Stimulated activated CD8-positive, alpha-beta memory T cell treated with anti-CD3 and anti-CD28 coated beads, Interleukin-15, amount 100 ng/mL, for 4 hours (primary cell): ENCODE results near the gene SLAMF7.
A peak's percentile ranks its signal among the peaks of the same experiment; 100 is the strongest.
"Not testable (repeated sequence)": the region's sequence is repeated elsewhere in the genome, so short reads cannot be mapped to it uniquely, and the experiment has no call there.

Experiments used
- DNase-seq, 2 donors: peaks; one replicate each; pipeline ENCODE4 v3.0.0-alpha.2; 2020; ENCODE audit warnings: low read depth in 2 of 2

SLAMF7 gene

DNA sequence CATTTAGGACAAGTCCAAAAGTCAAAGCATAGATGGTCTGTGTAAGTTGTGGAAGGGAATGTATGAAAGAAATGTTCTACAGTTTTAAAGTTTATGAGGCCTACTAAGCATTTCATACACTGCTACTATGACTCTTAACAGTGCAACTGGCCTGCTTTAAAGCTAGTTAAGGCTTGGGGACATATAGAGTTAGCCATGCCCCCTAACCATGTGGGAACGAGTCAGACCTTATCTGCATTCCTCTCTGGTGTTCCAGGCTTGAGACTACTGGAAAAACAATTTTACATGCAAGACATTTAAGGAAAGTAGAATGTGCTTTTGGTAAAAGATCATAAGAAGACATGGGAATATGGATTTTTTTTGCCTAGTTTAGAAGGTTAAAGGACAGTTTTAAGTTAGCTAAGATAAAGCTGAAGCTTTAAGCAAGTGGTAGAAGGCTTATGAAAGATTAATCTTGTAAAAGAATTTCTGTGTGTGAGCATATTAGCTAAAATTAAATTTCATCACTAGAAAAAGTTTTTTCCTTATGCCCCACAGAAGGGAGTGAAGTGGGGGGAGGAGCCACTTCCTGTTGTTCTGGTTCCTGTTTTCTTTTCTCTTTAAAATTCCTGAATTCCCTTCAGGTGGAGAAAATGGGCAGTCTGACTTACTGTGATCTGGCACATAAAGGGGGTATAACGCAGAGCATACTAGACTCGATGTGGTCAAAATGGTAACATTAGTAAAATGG is 18.5 kb upstream of the SLAMF7 start:
- no peak for DNase-seq

DNA sequence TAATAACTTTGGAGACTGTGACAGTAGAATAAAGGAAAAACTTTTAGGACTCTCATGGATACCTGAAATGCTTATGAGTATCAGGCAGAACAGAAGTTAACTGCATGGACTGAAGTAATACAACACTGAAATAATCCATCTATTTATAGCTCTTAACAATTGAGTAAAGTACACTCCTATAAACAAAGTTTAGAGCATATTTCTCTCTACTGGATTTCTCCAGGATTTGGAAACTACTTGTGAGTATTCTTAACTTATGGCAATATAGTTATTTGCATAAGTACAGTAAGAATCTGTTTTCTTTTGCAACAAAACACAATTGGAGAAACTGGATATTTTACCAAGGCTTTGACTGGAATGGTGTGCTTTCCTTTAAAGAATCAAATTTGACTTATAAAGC is 17.6 kb upstream of the SLAMF7 start:
- no peak for DNase-seq

DNA sequence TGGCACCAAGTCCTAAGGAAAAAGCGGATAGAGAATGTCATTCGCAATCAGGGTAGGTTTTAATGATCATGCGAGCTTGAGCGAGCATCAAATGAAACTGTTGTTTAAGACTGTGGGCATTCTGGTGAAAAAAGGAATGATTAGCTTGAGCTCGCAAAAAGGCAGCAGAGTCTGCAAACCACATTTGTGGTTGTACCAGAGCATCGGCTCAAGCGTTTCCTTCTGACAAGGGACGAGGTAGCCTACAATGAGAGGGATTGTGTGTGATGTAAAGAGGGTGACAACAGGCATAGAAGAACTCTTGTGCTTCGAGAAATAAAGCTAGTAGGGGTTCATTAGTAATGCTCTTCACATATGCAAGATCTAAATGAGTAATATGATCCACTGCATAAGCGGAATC is 16.3 kb upstream of the SLAMF7 start:
- DNase-seq, result no peak

DNA sequence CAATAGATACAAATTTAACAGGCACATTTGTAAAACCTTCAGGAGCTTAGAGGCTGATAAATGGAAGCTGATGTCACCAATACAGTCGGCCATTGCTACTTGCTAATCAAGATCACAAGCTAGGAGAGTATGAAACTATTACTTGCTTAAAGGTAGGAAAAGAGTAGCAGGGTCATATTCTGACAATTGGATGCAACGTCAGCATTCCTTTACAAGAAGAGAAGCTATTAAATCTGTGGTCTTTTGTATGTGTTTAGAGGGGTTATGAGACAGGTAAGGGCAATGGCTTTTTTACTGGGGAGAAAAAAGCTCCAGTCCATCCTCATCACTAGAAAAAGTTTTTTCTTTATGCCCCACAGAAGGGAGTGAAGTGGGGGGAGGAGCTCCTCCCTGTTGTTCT is 15.7 kb upstream of the SLAMF7 start:
- DNase-seq, result no peak

DNA sequence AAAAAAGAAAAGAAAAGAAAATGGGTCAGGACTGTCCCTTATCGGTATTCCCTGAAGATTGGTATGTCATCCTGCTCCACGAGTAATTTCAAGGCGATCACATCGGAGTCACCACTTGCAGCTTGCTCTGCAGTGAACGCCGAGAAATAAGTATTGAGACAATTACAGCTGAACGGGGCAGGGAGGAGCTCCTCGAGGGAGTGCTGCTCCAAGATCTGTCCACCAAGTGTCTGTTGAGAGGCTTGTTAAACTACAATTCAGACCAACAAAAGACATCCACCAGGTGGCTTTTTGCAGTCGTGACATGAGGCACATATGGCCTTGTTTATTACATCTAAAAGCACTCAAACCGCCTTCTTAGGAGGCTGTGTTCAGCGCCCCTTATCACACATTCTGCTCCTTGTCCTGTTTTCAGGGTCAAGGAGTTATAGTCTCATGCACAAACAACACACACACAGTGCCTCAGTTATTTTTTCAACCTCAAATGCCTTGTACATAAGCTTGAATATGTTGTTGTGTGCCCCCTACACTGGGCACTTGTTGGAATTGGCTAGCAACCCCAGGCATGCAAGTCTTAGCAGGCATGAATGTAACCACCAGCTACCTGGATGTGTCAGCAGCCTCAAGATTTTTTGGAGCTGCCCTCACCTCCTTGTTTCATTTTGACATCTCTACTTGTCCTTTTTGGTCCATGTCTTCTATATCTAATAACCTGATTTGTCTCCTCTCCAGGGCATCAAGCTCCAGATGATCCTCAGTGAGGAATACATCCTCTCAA is 14.4 kb upstream of the SLAMF7 start:
- DNase-seq, result no peak

DNA sequence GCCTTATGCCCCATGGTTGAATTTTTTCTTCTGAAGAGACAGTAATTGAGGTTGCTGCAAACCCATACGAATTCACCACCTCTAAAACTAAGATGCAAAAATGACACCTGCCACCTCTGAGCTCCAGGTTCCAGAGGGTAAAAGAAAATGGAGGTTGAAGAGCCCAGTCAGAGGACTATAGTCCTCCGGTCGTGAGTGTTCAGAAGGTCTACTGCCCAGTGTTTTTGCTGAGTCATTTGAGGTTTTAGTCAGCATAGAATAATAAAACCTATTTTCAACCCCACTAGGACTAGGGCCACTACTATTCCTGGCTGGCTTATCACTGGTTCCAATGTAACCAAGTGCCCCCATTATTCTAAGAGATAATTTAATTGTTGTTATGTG is 12.9 kb upstream of the SLAMF7 start:
- no peak for DNase-seq

DNA sequence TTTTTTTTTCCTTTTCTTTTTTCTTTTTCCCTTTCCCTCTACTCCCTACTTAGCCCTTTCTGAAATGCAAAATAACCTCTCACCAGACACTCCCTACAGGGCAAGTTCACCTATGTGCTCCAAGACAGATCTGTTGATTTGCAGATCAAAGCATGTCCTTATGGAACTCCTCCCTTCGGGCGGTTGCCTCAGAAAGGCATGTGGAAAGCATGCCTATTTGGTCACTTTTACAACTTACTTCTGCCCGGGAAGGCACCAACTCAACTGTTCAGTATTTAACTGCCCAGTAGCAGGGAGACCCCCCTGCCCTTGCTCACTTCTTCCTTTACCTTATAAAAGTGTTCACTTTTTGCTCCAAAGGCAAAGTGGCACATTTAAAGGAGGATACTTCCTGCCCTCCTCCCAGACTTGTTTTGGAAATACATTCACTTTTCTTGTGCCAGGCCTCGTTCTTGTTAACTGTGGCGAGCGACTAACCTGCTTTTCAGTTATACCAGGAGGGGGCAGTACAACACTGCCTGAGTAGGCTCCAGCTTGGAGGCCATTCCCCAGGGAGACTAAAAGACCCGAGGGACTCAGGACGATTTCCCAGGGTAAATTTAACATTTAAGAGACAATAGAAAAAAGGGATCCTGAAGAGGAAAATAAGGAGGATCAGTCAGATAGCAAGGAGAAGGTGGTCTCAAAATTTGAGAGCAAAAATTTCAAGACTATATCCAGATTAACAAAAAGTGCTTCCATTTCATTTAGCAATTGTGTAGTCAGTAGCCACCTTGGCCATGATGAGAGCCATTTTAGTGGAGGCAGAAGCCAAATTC is 12.3 kb upstream of the SLAMF7 start:
- DNase-seq, result peak in 1 of 2 donors; percentile 43

DNA sequence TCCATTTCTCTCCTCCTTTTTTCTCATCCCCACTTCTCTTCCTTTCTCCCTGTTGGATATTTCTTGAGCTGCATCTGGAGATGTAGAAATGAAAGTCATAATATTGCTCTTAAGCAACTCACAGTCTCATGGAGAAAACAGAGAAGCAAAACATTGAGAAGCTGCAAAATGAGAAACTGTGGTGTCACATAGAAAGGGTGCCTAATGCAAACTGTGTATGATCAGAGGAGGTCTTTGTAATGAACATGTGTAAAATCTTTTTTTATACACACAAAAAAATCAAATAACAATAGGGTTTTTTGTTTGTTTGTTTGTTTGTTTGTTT is 11.8 kb upstream of the SLAMF7 start:
- DNase-seq, result no peak

DNA sequence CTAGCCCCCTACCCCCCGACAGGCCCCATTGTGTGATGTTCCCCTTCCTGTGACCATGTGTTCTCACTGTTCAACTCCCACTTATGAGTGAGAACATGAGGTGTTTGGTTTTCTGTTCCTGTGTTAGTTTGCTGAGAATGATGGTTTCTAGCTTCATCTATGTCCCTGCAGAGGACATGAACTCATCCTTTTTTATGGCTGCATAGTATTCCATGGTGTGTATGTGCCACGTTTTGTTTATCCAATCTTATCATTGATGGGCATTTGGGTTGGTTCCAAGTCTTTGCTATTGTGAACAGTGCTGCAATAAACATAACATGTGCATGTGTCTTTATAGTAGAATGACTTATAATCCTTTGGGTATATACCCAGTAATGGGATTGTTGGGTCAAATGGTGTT is 7.5 kb upstream of the SLAMF7 start:
- DNase-seq, result not testable (repeated sequence)

DNA sequence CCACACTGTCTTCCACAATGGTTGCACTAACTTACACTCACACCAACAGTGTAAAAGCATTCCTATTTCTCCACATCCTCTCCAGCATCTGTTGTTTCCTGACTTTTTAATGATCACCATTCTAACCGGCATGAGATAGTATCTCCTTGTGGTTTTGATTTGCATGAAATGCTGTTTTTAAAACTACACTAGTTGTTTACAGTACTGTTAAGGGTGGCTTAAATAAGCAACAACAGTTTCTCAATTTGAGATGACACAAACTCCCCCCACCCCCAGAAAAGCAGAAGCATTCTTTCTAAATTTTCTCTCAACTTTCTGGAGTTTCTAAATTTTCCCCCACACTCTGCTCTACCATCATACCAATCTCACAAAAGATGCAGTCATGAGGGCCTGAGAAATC is 7.1 kb upstream of the SLAMF7 start:
- DNase-seq, result no peak

DNA sequence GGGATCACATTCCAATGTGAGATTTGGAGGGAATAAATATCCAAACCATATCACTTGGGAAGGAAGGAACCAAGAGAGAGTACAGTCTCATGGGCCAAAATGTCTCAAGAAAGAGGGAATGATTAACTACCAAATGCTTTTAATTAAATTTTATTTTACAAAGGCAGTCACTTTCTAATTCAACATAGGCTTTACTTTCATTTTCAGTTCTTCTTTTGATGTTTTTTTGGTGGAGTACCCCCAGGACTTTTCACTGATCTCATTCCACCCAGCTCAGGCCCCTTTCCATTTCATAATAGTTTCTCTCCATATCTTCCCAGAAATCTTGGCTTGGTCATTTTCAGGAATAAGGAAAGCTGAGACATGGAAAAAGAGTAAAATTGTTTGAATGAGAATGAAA is 5.1 kb upstream of the SLAMF7 start:
- DNase-seq, result no peak

DNA sequence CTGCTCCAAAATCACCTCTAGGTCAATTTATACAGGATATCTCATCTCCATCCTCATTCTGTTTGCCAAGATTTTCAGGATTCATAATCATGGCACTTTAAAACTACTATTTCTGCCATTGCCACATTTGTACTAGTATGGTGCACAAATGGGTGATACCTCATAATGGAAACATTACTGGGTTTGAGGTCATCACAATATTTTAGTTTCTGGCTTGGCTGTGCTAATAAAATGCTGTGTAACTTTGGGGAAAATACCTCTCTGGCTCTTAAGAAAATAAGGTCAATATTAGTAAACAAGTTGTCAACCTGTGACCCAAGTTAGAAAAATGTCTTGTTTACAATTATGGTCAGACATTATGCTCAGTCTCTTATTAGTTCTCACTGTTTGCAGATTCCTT is 4.7 kb upstream of the SLAMF7 start:
- no peak for DNase-seq

DNA sequence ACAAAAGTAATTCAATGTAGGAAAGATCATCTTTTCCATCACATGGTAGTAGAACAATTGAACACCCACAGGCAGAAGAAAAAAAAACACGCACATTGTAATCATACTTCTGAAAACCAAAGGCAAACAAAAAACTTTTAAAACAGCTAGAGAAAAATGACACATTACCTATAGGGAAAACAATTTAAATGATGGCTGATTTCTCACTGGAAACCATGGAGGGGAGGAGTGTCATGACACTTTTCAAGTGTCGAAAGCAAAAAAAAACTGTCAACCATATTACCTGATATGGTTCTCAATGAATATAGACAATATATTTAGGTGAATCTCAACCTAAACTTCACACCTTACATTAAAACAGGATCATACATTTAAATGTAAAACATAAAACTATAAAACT is 776 bp upstream of the SLAMF7 start:
- no peak for DNase-seq

DNA sequence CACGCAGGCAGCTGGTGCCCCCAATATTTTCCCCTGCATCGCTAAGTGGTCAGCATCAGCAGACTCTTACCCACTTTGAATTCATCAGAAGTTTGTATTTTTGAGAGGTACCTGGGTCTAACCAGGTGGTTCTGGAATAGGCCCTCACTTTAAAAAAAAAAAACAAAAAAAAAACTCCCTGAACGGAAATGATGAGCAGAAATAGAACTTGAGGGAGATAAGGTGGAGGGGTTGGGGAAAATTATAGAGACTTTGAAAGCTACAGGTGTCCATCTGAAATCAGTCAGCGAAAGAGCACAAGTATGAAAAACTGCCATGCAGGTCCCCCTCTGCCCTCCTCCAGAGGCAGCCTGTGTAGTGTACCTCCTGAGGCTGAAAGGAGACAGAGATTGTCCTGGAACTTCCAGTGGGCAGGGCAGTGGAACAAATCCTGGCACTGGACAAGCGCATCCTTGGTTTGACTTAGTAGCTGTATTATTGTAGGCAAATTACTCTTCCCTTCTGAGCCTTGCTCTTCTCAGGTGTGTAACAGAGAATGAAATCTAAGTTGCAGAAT is 1.2 kb downstream of the SLAMF7 start:
- no peak for DNase-seq

DNA sequence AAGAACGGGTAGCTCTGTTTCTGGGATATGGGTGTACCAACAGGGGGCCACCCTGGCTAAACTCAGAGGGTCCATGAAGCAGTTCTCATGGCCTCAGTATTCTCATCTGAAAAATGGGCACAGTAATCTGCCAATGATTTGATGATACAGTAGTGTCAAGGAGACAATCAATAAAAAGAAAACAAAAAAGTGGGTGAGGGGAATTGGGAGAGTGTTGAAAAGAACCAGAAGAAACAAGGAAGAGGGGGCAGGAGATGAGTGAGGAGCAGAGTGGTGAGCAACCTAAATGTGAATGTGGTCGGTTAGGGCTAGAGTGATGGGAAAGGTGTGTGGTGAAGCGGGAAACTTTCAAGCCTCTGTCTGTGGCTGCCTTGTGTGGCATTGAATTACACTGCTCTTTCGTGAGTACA is 2.0 kb downstream of the SLAMF7 start:
- no peak for DNase-seq

DNA sequence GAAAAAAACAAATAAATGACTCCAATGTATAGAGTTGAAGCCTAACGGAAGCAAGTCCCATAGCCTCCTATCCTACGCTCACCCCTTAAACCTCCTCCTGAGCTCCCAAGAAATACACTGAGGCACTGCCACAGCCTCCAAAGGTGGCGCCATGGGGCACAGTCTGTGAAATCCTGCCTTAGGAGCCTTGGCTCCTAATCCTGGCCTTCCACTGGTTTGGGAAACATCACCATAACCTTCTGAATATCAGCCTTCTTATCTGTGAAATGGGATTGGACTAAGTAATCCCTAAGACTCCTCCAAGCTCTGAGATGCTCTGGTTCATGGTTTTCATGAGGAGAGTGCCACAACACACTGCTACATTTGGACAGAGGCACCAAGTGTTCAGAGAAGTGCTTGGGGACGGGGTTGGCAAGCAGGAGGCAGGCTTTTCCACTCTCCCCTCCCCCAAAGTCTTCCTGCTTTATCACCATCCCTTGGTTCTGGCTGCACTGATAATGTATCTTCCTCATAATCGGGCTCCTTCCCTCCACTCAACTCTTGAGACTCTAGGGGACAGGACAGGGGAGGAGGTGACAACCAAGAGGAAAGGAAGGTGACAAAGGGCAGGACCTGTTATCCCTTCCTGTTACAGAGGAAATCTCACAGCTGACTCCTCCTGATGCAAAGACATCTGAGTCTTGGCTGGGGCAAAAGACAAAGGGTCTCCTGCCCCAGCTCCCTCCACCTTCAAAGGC is 2.7 kb downstream of the SLAMF7 start:
- DNase-seq, result no peak

DNA sequence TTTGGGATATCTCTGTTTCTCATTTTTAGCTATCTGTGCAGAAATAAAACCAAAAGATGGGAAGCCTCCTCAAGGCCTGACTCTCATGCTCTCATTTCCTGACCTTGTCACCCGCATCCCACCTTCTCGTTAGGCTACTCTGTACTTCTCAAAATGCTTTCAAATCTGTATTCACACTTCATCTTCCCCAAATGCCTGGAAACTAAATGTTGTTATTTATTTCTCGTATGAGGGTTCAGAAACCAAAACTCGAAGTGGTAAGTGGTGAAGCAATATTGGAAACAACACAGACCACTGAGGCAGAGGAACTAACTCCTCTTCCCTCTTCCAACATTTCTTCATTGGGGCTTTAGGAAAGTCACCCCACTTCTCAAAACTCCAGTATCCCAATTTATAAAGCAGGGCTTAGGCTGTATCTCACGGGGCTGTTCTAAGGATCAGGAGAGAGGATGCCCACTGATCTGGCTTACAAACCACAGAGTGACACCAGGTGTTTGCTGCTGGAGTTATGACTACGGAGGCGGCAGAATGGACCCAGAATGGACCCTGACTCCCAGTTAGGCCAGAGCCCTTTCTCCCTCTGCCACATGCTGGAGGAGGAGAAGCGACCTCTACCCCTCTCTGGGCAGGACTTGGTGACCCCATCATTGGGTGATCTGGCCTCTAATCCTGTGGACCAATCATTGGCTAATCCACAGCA is 3.5 kb downstream of the SLAMF7 start:
- DNase-seq, result no peak

DNA sequence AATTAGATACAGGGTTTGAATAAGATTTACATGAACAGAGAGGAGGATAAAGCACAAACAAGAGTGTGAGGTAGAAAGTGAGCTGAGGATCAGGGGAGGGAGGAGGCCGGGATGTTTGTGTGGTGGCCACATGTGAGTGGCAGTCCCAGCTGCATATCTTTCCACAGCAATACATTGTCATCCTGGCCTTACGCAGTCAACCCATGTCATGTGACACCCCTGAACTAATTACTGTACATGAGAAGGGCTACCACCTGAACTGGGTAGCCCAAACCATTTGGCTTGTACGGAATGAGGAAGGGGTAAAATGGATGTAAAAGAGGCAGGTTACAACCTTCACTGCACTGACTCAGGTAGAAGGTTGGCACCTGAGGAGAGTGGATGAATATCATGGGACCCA is 4.2 kb downstream of the SLAMF7 start:
- no peak for DNase-seq

DNA sequence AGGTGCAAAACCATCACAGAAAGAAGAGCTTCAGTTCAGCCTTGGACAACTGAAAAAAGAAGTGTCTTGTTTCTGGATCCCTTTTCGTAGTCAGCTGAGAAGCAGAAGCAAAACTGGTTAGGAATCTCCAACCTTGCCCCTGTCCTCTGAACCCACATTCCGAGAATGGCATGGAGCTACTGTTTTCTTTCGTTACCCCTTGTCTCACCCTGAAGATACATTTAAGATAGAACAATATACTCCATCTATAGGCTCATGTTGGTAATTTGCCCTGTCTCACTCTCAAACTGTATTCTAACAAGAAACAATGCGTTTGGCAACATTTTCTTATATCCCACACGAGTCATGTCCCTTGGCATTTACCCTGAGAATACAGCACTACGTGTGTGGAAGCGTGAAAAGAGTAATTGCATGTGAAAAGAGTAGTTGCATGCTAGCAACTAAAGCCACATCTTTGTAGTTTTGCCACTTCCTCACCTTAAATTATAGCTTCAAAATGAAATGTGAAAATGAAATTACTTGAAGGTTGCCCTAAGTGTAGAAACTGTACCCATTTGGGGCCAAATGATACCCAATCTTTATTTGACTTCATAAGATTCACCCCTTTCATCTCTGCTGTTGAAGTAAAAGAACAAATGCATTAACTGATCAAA is 5.3 kb downstream of the SLAMF7 start:
- DNase-seq, result no peak

DNA sequence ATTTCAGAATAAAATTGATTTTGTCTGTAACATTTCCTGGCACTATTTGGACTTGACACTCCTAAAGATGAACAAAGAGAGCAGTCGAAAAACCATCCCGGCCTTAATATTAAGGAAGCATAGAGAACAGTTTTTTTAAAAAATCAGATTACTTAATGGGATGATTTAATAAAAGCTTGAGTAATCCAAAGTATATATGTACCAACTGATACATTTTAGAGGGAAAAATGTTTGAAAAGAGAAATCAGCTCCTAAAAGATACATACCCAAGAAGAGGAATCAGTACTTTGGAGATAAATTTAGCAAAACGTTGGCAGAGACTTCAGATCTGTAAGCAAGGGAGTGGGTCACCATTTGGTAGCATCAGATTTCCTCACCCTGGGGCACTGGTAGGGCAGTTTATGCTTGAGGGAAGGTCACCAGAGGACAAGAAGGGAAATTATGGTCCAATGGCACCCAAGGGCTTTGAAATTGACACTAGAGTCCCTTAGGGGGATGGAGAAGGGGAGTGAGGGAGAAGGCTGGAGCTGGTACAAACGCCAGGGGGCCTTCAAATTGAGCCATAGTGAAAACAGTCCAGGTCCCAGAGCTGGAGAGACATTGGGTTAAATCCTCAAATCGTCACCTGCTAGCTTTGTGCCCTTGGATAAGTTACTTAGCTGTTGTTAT is 5.9 kb downstream of the SLAMF7 start:
- no peak for DNase-seq
